GM04503 (cell line): ENCODE measurements around the gene SUGP2.
A peak's percentile ranks its signal among the peaks of the same experiment; 100 is the strongest.

Source experiments
- DNase-seq: peaks from one replicate; pipeline ENCODE4 v3.0.0-alpha.2; 2012; ENCODE audit warnings: low read depth

The SUGP2 gene

GRCh38 chr19:19033426-19034203 lies at the start of gene SUGP2, which contains the start of gene ARMC6:
SUGP2 (minus strand) TSS chr19:19033517; CDS start chr19:19031071, 2,446 bp downstream.
ARMC6 (plus strand) TSS chr19:19033603; CDS start chr19:19034210, 607 bp downstream.
- DNase-seq = no peak

GRCh38 chr19:19081642-19082151 lies 48.4 kb upstream of the SUGP2 start:
- DNase-seq = no peak

- no peak for DNase-seq
Observed at GRCh38 chr19:19079571-19079970, 46.3 kb upstream of the SUGP2 start.

GRCh38 chr19:19078801-19079200 lies 45.5 kb upstream of the SUGP2 start:
- no peak for DNase-seq

- DNase-seq = no peak
Observed at GRCh38 chr19:19077103-19077502, 43.8 kb upstream of the SUGP2 start.

- no peak for DNase-seq
Observed at GRCh38 chr19:19076476-19076875, 43.2 kb upstream of the SUGP2 start.

GRCh38 chr19:19075126-19075525 lies 41.8 kb upstream of the SUGP2 start:
- no peak for DNase-seq

- no peak for DNase-seq
Observed at GRCh38 chr19:19074196-19074882, 41.0 kb upstream of the SUGP2 start.

- no peak for DNase-seq
Observed at GRCh38 chr19:19071897-19072296, 38.6 kb upstream of the SUGP2 start.

- no peak for DNase-seq
Observed at GRCh38 chr19:19068659-19069654, 35.6 kb upstream of the SUGP2 start.

GRCh38 chr19:19067276-19068072 lies 34.2 kb upstream of the SUGP2 start:
- no peak for DNase-seq

- no peak for DNase-seq
Observed at GRCh38 chr19:19064811-19065745, 31.8 kb upstream of the SUGP2 start.

GRCh38 chr19:19064098-19064722 lies 30.9 kb upstream of the SUGP2 start:
- DNase-seq = no peak

- peak; percentile 97 for DNase-seq
Observed at GRCh38 chr19:19063183-19064097, 30.1 kb upstream of the SUGP2 start, which contains the start of gene SLC25A42. SLC25A42 (plus strand) TSS chr19:19063994; CDS start chr19:19096125, 32,131 bp downstream.

GRCh38 chr19:19062454-19063182 lies 29.3 kb upstream of the SUGP2 start:
- DNase-seq = no peak

- no peak for DNase-seq
Observed at GRCh38 chr19:19061506-19061905, 28.2 kb upstream of the SUGP2 start.

- DNase-seq = no peak
Observed at GRCh38 chr19:19059837-19060611, 26.7 kb upstream of the SUGP2 start.
